Stimulated activated naive CD8-positive, alpha-beta T cell treated with anti-CD3 and anti-CD28 coated beads, Interleukin-15, Interleukin-2, amounts not matched to agents 100 U/mL and 50 U/mL, for 24 hours (primary cell): ENCODE measurements around the gene GOLGA6L10.
"Not testable (repeated sequence)": the region's sequence is repeated elsewhere in the genome, so short reads cannot be mapped to it uniquely, and the experiment has no call there.

Experiments used
- ATAC-seq: fragments of 150-1000 bp; cut with Tn5 transposase; one replicate; pipeline ENCODE4 v1.10.0; 2021
- DNase-seq: peaks from one replicate; pipeline ENCODE4 v3.0.0; 2021

The GOLGA6L10 gene

GRCh38 chr15:82349375-82349774, at the start of gene GOLGA6L10:
TSS of gene GOLGA6L10 (minus strand) at chr15:82349475. CDS start at chr15:82349375, 100 bp downstream.
- DNase-seq, ATAC-seq: not testable (repeated sequence)

- no peak for DNase-seq
Measured at GRCh38 chr15:82398785-82399184, 49.5 kb upstream of the GOLGA6L10 start.

DNA sequence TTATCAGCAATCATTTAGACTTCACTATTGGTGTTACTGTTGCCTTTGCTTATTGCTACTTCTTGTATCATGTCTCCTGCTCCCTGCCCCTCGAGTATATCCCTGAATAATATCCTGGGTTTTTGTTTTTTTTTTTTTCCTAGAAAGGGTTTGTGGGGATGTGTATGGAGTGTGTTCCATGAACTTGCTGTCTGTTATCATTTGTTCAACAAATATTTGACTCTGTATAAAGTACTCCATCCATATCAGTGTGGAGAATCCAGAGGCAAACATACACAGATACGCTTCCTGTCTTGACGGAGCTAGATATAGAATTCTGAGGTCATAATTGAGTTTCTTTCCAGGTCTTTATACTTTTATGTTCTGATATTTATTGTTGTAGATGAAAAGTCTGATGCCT, 48.5 kb upstream of the GOLGA6L10 start:
- no peak for DNase-seq
- no peak for ATAC-seq

More at GRCh38 chr15:82398785-82399184, 49.5 kb upstream of the GOLGA6L10 start:
- no peak for ATAC-seq

DNA sequence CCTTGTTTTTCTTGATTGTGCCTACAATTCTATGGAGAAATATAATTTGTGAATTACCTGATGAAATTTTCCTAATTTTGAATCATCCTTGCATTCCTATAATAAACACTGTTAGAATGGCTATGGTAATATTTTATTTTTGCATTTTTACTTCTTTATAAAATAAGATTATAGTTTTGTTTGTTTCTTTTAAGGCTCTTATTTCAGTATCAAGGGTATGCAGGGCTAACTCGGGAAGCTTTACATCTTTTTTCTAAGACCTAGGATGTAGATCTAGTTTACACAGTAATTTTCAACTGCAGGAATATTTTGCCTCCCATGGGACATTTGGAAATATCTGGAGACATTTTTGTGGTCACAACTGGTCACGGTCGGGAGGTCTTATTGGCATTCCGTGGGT, 46.5 kb upstream of the GOLGA6L10 start:
- DNase-seq, ATAC-seq: not testable (repeated sequence)

GRCh38 chr15:82393671-82394070, 44.4 kb upstream of the GOLGA6L10 start:
- no peak for DNase-seq

GRCh38 chr15:82392077-82392476, 42.8 kb upstream of the GOLGA6L10 start:
- not testable (repeated sequence) for ATAC-seq, DNase-seq

More at GRCh38 chr15:82393671-82394070, 44.4 kb upstream of the GOLGA6L10 start:
- no peak for ATAC-seq

- not testable (repeated sequence) for ATAC-seq, DNase-seq
Measured at GRCh38 chr15:82390152-82390551, 40.9 kb upstream of the GOLGA6L10 start.

DNA sequence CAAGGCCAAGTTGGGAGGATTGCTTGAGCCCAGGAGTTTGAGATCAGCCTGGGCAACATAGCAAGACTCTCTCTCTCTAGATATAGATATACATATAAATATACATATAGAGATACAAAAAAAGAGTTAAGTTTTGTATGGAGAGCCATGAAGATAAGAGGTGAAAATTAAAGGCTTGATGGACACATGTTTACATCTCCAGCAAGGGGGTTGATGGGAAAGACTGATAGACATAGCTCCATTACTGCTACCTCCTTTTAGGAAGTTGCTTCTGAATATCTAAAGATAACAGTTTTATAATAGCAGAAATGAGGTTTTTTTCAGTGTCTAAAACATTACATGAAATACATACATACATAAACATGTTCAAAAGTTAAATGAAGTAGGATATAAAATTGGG, 37.9 kb upstream of the GOLGA6L10 start:
- not testable (repeated sequence) for ATAC-seq, DNase-seq

DNA sequence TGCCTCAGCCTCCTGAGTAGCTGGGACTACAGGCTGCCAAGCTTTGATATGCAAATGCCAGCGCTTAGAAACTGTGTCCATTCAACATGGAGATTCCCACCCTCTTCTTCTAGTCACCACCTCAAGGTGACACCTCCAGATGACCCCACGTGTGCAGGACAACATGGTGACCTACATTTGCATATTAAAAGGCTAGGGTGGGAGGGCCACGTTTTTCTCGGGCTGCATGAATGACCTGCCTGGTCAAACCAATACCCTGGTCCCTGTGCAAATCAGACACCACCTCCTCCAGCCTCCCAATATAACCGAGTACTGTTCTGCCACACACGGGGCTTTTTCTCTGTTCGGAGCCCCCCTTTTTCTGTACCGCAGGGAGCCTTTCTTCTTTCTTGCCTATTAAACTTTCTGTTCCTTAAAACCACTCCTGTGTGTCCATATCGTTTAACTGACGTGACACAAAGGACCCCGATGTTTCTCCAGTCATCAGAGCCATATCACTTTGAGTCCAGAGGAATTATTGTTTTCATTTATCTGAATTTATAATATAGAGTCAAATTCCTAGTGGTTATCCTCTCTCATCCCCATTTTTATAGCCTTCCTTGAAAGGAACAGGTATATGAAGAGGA, 32.2 kb upstream of the GOLGA6L10 start:
- not testable (repeated sequence) for DNase-seq, ATAC-seq

- not testable (repeated sequence) for DNase-seq, ATAC-seq
Measured at GRCh38 chr15:82379552-82379951, 30.3 kb upstream of the GOLGA6L10 start.

GRCh38 chr15:82373661-82374060, 24.4 kb upstream of the GOLGA6L10 start:
- not testable (repeated sequence) for DNase-seq

GRCh38 chr15:82371656-82372055, 22.4 kb upstream of the GOLGA6L10 start:
- ATAC-seq: no peak
- no peak for DNase-seq

More at GRCh38 chr15:82373661-82374060, 24.4 kb upstream of the GOLGA6L10 start:
- not testable (repeated sequence) for ATAC-seq

GRCh38 chr15:82367790-82368189, 18.5 kb upstream of the GOLGA6L10 start:
- ATAC-seq, DNase-seq: not testable (repeated sequence)

DNA sequence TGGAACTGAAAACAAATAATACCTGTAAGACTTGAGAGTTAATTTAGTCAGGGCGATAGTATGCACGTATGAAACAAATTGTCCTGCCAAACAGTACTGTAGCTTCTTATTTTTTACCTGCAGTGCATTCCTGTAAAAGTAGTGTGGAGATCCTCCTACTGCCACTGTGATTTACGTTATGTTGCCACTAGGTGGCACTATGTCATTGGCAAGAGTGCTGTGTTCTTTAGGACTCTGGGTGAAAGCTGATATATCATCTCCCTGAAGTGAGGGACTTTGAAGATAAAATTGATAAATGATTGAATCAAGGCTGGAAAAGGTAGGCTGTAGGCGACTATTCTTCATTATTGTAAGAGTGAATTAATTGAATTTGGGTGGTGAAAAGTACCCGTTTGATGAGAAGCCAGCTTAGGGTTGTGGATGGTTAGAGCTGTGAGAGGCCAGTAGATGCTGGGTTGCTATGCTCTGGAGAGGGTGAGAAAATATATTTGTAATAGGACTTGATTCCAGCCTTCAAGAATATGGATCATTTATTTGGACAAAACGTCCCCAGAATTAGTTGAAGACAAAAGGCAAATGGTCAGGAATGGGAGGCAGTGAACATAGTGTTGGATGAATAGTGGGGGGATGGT, 16.5 kb upstream of the GOLGA6L10 start:
- DNase-seq (peak; percentile 34), ATAC-seq (peak; percentile 89)

GRCh38 chr15:82364548-82364947, 15.3 kb upstream of the GOLGA6L10 start:
- not testable (repeated sequence) for ATAC-seq, DNase-seq

- DNase-seq, ATAC-seq: not testable (repeated sequence)
Measured at GRCh38 chr15:82362790-82363189, 13.5 kb upstream of the GOLGA6L10 start.

DNA sequence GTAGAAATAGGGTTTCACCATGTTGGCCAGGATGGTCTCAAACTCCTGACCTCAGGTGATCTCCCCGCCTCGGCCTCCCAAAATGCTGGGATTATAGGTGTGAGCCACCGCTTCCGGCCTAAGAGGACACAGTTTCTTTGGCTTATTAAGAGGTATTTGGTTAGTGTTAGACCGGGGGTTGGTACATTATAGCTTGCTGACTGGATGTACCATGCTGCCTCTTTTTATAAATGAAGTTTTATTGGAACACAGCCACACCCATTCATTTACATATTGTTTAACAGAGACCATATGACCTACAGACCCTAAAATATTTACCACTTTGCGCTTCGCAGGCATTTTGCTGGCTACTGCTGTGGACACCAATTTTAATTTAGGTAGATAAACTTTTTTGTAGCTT, 11.3 kb upstream of the GOLGA6L10 start:
- ATAC-seq, DNase-seq: not testable (repeated sequence)

DNA sequence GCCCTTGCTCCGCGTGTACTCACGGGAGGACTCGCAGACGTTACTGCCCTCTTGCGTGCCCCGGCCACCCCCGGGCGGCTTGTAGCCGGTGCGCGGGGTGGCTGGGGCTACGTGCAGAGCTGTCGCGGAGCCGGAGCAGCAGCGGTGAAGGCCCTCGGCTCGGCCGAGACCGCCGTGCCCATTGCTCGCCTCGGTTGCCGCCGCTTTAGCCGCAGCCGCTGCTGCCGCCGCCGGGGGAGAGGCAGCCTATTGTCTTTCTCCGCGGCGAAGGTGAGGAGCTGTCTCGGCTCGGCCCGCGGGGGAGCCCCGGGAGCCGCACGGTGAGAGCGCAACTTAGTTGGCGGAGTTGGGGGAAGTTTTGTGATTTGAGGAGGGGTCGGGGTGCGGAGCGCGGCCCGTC, 5.8 kb upstream of the GOLGA6L10 start:
- not testable (repeated sequence) for DNase-seq, ATAC-seq

DNA sequence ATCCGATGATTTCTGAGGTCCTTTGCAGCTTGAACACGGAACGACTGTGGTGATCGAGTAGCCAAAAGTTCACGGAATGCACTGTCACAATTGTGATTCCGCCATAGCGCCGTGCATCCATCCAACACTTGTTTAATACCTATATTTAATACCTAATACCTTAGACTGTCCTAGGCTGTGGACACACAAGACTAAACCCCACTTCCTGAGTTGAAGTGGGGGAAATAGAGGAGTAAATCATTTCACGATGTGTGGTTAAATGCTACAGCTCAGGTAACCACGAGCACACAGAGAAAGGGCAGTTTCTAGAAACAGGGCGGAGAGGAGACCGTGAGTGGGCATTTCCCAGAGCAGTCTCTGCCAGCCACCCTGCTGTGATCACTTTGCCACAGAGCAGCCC, 5.3 kb upstream of the GOLGA6L10 start:
- DNase-seq, ATAC-seq: not testable (repeated sequence)

- DNase-seq, ATAC-seq: not testable (repeated sequence)
Measured at GRCh38 chr15:82347645-82348044, 1.6 kb downstream of the GOLGA6L10 start.

- ATAC-seq: not testable (repeated sequence)
Measured at GRCh38 chr15:82345176-82345575, 4.1 kb downstream of the GOLGA6L10 start.

DNA sequence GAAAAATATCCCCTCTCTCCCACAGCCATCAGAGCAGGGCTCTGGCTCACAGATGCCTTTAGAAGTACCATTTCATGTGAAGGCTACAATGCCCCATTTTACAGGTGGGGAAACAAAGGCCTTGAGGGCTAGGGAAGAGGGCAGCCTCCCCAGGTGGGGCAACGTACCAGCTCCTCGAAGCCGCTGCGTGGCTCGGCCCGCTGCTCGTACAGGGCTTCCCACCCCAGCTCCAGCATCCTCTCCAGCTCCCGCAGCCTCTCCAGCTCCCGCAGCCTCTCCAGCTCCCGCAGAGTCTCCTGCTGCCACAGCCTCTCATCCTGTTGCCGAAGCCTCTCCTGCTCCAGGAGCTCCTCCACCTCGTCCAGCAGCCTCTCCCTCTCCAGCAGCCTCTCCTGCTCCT, 4.9 kb downstream of the GOLGA6L10 start:
- ATAC-seq, DNase-seq: not testable (repeated sequence)

More at GRCh38 chr15:82345176-82345575, 4.1 kb downstream of the GOLGA6L10 start:
- DNase-seq: not testable (repeated sequence)

DNA sequence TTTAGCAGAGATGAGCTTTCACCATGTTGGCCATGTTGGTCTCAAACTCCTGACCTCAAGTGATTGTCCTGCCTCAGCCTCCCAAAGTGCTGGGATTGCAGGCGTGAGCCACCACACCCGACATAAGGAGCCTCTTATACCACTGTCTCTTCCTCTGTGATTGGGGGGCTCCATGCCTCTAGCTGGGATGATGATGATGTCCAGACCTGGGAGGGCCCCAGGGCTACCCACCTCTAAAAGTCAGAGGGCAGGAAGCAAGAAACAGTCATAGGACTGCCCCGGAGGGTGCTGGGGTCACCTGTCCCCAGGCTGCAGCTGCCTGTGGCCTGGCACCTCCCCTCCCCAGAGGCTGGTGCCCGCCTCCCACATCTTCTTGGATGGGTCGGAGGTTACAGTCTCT, 5.4 kb downstream of the GOLGA6L10 start:
- DNase-seq, ATAC-seq: not testable (repeated sequence)
